ENCODE measurements around the gene SNX21. TPM values are rescaled to one million over a fixed set of nuclear protein-coding genes. Genes with fewer than 3 reads are reported as not detected.

SNX21 gene
- total RNA-seq, 1 donor from 2014 or later, result 6.8 TPM

DNA sequence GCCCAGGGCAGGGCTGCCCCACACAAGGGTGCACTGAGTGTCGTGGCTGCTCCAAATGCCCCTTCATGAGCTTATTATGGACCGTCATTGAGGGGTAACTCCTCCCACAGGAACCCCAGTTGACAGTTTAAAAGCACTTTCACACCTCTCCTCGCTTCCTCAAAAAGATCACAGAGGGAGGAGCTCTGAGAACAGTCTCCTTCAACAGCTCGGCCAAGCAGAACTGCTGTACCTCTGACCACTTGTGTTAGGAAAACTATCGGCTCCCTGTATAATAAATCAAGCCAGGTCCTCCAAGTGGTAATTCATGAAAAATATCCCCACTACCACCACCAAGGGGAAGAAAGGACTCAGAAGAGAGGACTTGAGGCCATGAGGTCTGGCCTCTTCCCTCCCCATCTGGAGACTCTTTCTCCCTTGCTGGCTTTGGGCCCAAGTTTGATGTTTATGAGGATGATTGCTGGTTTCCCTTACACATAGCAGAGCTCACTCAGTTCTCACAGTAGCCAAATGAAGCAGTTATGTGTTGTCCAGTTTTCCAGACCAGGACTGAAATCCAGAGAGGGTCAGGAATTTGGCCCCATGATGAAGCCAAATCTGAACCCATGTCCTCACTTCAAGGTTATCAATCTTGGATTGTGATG, 8.7 kb downstream of the SNX21 start:
- Histone ChIP-seq H3K27me3 (ENCODE audit: control insufficient read depth, insufficient read depth, low read length) (no peaks in the 10 kb centered on the region), H3K4me3 (ENCODE audit: low read depth, low read length) (no peak overlapping the region), H3K36me3 (ENCODE audit: control insufficient read depth, insufficient read depth, low read length) (peaks cover 17% of the 10 kb centered on the region)
- DNase-seq (ENCODE audit: low read depth) (no peak), FAIRE-seq (no peak)
- TF ChIP-seq, protein P1, sequence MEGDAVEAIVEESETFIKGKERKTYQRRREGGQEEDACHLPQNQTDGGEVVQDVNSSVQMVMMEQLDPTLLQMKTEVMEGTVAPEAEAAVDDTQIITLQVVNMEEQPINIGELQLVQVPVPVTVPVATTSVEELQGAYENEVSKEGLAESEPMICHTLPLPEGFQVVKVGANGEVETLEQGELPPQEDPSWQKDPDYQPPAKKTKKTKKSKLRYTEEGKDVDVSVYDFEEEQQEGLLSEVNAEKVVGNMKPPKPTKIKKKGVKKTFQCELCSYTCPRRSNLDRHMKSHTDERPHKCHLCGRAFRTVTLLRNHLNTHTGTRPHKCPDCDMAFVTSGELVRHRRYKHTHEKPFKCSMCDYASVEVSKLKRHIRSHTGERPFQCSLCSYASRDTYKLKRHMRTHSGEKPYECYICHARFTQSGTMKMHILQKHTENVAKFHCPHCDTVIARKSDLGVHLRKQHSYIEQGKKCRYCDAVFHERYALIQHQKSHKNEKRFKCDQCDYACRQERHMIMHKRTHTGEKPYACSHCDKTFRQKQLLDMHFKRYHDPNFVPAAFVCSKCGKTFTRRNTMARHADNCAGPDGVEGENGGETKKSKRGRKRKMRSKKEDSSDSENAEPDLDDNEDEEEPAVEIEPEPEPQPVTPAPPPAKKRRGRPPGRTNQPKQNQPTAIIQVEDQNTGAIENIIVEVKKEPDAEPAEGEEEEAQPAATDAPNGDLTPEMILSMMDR (IDR thresholded peaks at IDR 0.05; ENCODE audit: insufficient read depth, low read length, severe bottlenecking), result no peak

DNA sequence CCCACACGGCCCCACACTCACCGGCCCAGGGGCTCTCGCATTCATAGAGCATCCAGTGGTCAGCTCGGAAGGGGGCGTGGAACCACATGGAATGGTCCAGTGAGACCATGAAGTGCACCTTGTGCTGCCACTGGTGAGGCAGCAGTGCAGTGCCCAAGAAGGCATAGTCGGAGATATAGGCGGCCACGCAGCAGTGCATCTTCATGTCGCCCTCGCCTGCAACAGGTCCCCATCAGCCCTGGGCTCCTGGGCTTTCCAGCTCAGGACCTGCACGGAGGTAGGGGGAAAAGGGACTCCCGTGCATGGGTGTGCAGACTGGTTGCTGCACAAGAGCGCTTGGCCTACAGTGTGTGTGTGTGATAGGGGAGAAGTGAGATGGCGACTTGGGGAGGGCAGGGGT, 9.9 kb downstream of the SNX21 start:
- Histone ChIP-seq H3K36me3 (ENCODE audit: control insufficient read depth, insufficient read depth, low read length) (peaks cover 21% of the 10 kb centered on the region), H3K27me3 (ENCODE audit: control insufficient read depth, insufficient read depth, low read length) (no peaks in the 10 kb centered on the region), H3K4me3 (ENCODE audit: low read depth, low read length) (no peak overlapping the region)
- DNase-seq (ENCODE audit: low read depth) (no peak), FAIRE-seq (no peak)
- TF ChIP-seq, protein P1 (IDR thresholded peaks at IDR 0.05; ENCODE audit: insufficient read depth, low read length, severe bottlenecking), result no peak

DNA sequence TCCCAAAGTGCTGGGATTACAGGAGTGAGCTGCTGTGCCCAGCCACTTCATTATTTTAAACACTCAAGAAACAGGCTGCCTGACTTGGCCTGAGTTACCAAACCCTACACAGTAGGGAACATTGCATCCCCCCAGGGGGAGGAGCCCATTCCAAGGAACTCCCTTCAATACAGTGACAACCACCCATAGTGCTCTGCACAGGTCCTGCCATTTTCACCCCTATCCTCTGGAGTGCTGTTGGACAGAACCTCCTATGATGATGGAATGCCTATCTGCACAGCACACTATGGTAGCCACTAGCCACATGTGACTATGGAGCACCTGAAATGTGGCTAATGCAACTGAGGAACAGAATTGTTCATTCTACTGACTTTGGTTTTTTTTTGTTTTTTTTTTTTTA, 11.9 kb downstream of the SNX21 start:
- Histone ChIP-seq H3K27me3 (ENCODE audit: control insufficient read depth, insufficient read depth, low read length) (no peaks in the 10 kb centered on the region), H3K4me3 (ENCODE audit: low read depth, low read length) (no peak overlapping the region), H3K36me3 (ENCODE audit: control insufficient read depth, insufficient read depth, low read length) (peaks cover 21% of the 10 kb centered on the region)
- TF ChIP-seq, protein P1 (IDR thresholded peaks at IDR 0.05; ENCODE audit: insufficient read depth, low read length, severe bottlenecking), result no peak
- FAIRE-seq (no peak), DNase-seq (ENCODE audit: low read depth) (no peak)

DNA sequence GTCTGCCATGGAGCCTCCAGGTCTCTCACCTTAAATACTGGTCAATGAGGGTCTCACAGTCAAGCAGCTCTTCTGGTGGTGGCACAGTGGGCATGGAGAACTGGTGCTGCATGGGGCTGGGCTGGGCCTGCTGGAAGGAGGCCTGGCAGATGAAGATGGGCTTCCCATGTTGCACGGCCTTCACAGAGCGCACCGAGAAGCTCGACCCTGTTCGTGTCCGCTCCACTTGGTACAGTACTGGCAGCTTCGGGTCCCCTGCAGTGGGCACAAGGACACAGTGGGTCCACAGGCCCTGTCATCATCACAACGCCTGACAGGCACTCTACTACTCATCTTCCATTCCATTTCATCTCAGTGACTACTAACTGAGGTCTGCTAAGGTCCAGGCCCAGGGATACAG, 14.8 kb downstream of the SNX21 start:
- H3K27me3 ChIP-seq (ENCODE audit: control insufficient read depth, insufficient read depth, low read length), result no peaks in the 10 kb centered on the region
- DNase-seq (ENCODE audit: low read depth) (no peak), FAIRE-seq (no peak)
- no peak overlapping the region for H3K4me3 ChIP-seq (ENCODE audit: low read depth, low read length)
- H3K36me3 ChIP-seq (ENCODE audit: control insufficient read depth, insufficient read depth, low read length), result peaks cover 18% of the 10 kb centered on the region
- TF ChIP-seq, protein P1 (IDR thresholded peaks at IDR 0.05; ENCODE audit: insufficient read depth, low read length, severe bottlenecking), result no peak

DNA sequence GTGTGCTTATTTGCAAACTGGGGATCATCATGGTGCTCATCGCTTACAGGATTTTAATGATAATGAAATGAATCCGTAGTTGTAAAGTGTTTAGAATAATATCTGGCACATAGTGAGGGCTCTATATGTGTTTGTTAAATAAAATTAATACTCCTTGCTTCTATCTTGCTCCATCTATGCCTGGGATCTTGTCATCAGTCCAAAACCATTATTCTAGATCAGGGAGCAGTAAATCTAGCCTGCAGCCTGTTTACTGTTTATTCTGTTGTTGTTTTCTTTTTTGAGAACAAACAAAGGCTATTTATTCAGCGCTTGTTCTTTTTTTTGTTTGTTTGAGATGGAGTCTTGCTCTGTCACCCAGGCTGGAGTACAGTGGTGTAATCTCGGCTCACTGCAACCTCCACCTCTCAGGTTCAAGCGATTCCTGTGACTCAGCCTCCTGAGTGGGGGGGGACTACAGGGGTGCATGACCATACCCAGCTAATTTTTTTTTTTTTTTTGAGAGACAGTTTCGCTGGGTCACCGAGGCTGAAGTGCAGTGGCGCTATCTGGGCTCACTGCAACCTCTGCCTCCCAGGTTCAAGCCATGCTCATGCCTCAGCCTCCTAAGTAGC, 15.5 kb downstream of the SNX21 start:
- FAIRE-seq, result no peak
- no peak for DNase-seq (ENCODE audit: low read depth)
- TF ChIP-seq, protein P1 (IDR thresholded peaks at IDR 0.05; ENCODE audit: insufficient read depth, low read length, severe bottlenecking), result no peak
- Histone ChIP-seq H3K4me3 (ENCODE audit: low read depth, low read length) (no peak overlapping the region), H3K27me3 (ENCODE audit: control insufficient read depth, insufficient read depth, low read length) (no peaks in the 10 kb centered on the region), H3K36me3 (ENCODE audit: control insufficient read depth, insufficient read depth, low read length) (peaks cover 14% of the 10 kb centered on the region)

Measured in bronchial epithelial cell (primary cell).